Breast epithelium (tissue), 3 donors: ENCODE data around the gene PSD.

Experiments used
- POLR2A ChIP-seq: fragments of 450-650 bp; IDR thresholded peaks from one replicate; pipeline ENCODE4 v1.6.1; 2016; ENCODE audit warnings: antibody characterized with exemption, mild to moderate bottlenecking, moderate library complexity
- POLR2AphosphoS5 ChIP-seq, 3 donors: sonication (generic); formaldehyde crosslinking; IDR thresholded peaks; one replicate each; pipeline ENCODE4 v1.6.1; 2017; ENCODE audit warnings: antibody characterized with exemption in 3 of 3
- TF ChIP-seq, protein P1 (sequence below), 3 donors: fragments of 450-650 bp; IDR thresholded peaks; one replicate each; pipeline ENCODE4 v1.5.1; 2016 to 2017; ENCODE audit warnings: antibody characterized with exemption in 3 of 3, mild to moderate bottlenecking in 3 of 3, moderate library complexity in 3 of 3

GRCh38 chr10:102425444-102425843, 6.9 kb upstream of the PSD start:
- TF ChIP-seq POLR2A (no peak), POLR2AphosphoS5 (IDR thresholded peaks at IDR 0.05) (no peak)
- TF ChIP-seq, protein P1, sequence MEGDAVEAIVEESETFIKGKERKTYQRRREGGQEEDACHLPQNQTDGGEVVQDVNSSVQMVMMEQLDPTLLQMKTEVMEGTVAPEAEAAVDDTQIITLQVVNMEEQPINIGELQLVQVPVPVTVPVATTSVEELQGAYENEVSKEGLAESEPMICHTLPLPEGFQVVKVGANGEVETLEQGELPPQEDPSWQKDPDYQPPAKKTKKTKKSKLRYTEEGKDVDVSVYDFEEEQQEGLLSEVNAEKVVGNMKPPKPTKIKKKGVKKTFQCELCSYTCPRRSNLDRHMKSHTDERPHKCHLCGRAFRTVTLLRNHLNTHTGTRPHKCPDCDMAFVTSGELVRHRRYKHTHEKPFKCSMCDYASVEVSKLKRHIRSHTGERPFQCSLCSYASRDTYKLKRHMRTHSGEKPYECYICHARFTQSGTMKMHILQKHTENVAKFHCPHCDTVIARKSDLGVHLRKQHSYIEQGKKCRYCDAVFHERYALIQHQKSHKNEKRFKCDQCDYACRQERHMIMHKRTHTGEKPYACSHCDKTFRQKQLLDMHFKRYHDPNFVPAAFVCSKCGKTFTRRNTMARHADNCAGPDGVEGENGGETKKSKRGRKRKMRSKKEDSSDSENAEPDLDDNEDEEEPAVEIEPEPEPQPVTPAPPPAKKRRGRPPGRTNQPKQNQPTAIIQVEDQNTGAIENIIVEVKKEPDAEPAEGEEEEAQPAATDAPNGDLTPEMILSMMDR (IDR thresholded peaks at IDR 0.05), result no peak
